Mucosa of descending colon (tissue), 3 donors: ENCODE data around the gene WDR93. TPM values are rescaled to one million over a fixed set of nuclear protein-coding genes. Genes with fewer than 3 reads are reported as not detected.

Experiments
- ATAC-seq: fragments of 200-7000 bp; cut with Tn5 transposase; one replicate; pipeline ENCODE4 v1.9.1; 2020; ENCODE audit warnings: mild to moderate bottlenecking, moderate library complexity
- DNase-seq, 3 donors: peaks; one replicate each; pipeline ENCODE4 v3.0.0-alpha.2; 2020
- H3K36me3 ChIP-seq: fragments of 200-600 bp; one replicate; pipeline ENCODE4 v1.8.0; 2021; ENCODE audit warnings: low read depth, mild to moderate bottlenecking
- H3K4me1 ChIP-seq: fragments of 200-600 bp; one replicate; pipeline ENCODE4 v1.8.0; 2021; ENCODE audit warnings: low read depth, mild to moderate bottlenecking
- H3K4me3 ChIP-seq: fragments of 200-600 bp; one replicate; pipeline ENCODE4 v1.8.0; 2021; ENCODE audit warnings: mild to moderate bottlenecking
- H3K9me3 ChIP-seq: fragments of 200-600 bp; one replicate; pipeline ENCODE4 v1.8.0; 2021; ENCODE audit warnings: mild to moderate bottlenecking
- intact Hi-C, 2 donors: fragments of 100-400 bp; cut with DNase I in 1 of 2; cut with micrococcal nuclease in 1 of 2; formaldehyde crosslinking; loops; one replicate each; pipeline versions ENCODE4 v1.11.0 to v1.11.1; 2022; cut with DNase I, micrococcal nuclease
- total RNA-seq, 3 donors: library from RNA; stranded (reverse); fragmentation: NEBNext Ultra II Directional in 2 of 3; extraction: Animal tissue kit (Norgen Biotek cat#: 25700) in 2 of 3; gene quantifications; one replicate each; pipeline versions ENCODE4 v1.2.1 to v1.2.4, GENCODE V29; 2021 to 2023
- TF ChIP-seq, protein P1 (sequence below): fragments of 200-600 bp; IDR thresholded peaks from one replicate; pipeline ENCODE4 v1.8.0; 2022; ENCODE audit warnings: antibody characterized with exemption, mild to moderate bottlenecking
- donor health status: DM: no; HTN: no; CAD: no; lungs with moderate emphysema.
- donor health status: DM: no; HTN: no; CAD: no.
- donor health status: DM: no; HTN: yes; CAD: no.

The WDR93 gene
- total RNA-seq, 3 donors from 2014 or later: 0.14 TPM; not detected in 2

DNA sequence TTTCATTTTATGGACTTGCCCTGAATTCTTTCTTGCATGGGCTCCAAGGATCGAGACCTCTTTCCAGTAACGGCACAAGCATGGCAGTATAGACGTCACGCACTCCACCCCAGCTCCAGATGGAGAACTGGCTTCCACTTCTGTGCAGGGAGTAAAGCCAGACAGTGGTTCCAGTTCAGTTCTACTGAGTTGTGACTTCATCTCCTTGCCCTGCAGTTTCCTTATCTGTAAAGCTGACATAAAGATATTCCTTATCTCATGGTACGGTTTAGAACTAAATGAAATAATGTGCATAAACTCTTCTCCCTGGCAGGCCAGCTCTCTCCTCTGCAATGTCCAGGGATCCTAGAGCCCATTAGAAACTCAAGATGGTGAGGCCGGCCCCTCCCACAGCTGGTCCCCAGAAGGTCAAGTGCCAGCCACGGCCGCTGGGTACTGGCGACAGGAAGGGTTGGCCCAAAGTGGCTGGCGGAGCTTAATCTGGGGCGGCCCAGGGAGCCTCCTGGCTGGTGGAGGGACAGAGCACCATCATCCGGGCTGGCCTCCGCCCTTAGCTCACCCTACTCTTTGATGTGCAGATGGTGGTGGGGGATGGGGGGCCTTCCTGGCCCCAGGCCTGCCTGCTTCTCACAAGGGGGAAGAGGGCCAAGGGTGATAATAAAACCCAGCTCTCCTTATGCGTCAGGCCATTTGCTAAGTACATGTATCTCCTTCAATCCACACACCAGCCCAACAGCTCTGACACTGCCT is 92.7 kb downstream of the WDR93 start:
- intact Hi-C loops: loop anchor here in 1 of 2 donors (10.0 kb wide), 1 partner anchor 72 kb away; no protein-coding TSS in a partner anchor
- Histone ChIP-seq H3K4me1 (peaks cover 39% of the 10 kb centered on the region), H3K4me3 (no peak overlapping the region), H3K36me3 (no peaks in the 10 kb centered on the region), H3K9me3 (no peaks in the 10 kb centered on the region)
- TF ChIP-seq, protein P1, sequence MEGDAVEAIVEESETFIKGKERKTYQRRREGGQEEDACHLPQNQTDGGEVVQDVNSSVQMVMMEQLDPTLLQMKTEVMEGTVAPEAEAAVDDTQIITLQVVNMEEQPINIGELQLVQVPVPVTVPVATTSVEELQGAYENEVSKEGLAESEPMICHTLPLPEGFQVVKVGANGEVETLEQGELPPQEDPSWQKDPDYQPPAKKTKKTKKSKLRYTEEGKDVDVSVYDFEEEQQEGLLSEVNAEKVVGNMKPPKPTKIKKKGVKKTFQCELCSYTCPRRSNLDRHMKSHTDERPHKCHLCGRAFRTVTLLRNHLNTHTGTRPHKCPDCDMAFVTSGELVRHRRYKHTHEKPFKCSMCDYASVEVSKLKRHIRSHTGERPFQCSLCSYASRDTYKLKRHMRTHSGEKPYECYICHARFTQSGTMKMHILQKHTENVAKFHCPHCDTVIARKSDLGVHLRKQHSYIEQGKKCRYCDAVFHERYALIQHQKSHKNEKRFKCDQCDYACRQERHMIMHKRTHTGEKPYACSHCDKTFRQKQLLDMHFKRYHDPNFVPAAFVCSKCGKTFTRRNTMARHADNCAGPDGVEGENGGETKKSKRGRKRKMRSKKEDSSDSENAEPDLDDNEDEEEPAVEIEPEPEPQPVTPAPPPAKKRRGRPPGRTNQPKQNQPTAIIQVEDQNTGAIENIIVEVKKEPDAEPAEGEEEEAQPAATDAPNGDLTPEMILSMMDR: no peak
- ATAC-seq (no peak), DNase-seq (peak; percentile 46 to 72 (median 64))

DNA sequence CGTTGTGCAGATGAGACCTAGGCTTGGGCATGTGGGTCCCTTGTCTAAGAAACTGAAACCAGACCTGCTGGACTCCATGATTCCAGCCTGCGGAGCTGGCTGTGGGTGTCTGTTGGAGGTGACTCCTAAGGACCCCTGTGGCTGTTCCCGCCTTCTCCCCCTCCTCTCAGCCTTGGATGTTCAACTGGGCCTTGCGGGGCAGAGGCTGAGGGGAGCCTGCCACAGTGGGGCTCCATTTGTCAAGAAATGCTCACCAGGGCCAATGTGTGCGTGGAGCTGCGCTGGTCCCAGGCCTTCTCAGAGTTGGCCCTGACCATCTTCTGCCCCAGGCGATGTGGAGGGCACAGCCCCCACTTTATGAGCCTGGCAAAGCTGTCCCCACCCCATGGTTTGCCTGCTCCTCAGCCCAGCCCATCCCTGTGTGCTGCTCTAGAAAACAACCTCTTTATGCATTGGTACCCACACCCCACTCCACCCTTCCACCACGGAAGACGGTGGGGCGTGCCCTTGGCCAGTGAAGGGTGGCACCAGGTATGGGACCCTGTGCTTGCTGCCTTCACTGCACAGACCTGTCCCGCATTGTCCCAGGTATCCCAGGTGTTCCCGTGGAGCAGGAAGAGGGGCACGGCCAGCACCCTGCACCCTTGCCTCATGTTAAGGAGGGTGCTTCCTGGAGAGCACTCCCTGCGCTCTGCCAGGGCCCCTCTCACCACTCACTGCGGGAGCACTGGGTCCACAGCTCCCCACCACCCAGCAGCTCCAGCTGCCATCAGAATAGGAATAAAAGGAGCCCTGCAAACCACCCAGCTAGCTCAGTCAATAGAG is 93.5 kb downstream of the WDR93 start:
- ATAC-seq (peak; percentile 48), DNase-seq (peak; percentile 80 to 82 (median 81))
- no peaks in the 10 kb centered on the region for H3K36me3 ChIP-seq
- peaks cover 36% of the 10 kb centered on the region for H3K4me1 ChIP-seq
- no peak overlapping the region for H3K4me3 ChIP-seq
- H3K9me3 ChIP-seq: no peaks in the 10 kb centered on the region
- TF ChIP-seq, protein P1: no peak
- intact Hi-C loops: loop anchor here in 1 of 2 donors (10.0 kb wide), 1 partner anchor 71 kb away; no protein-coding TSS in a partner anchor

DNA sequence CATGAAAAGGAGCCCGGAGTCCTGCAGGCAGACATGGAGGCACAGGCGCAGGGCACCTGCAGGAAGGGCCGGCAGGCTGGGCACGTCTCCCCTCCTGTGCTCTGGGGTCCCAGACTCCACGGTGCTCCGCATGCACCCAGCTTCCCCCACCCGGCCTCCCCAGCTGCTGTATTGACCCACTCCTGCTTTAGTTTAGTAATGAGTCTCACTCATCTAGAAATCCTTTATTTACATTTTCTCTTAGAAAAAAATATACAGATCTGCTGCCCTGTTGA is 94.0 kb downstream of the WDR93 start:
- intact Hi-C loops: loop anchor here in 1 of 2 donors (10.0 kb wide), 1 partner anchor 70 kb away; no protein-coding TSS in a partner anchor
- Histone ChIP-seq H3K4me1 (peaks cover 34% of the 10 kb centered on the region), H3K9me3 (no peaks in the 10 kb centered on the region), H3K36me3 (no peaks in the 10 kb centered on the region), H3K4me3 (no peak overlapping the region)
- peak in 2 of 3 donors; percentile 48 to 53 for DNase-seq
- ATAC-seq: no peak
- TF ChIP-seq, protein P1: no peak

DNA sequence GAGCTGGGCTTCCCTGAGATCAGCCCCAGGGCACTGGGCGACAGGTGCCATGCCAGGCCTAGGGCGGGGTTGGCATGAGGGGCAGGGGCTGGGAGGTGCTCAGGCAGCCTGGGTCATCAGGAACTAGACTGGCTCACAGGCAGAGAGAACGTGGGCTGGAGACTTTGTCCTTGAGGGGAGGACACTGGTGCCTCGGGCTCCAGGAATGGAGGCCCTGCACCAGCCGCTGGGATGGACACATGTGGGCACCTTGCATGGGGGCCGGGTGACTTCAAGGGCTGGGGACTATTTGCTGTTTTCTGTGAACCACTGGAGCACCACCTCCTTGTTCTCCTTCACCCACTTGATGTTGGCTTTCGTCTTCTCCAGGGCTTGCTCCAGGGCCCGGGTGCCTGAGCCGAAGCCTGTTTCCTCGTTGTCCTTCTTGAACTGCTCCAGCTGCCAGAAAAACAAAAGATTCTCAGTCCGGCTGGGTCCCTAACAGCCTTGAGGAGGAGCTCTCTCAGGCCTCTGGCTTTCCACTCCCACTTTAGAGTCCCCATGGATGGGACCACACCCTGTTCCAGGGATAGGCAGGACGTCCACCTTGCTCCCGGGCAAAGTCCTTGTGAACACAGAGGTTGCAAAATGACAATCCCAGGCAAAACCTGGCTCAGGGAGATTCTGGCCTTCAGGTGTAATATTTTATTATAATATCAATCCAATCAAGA is 94.6 kb downstream of the WDR93 start:
- TF ChIP-seq, protein P1: no peak
- intact Hi-C loops: loop anchor here in 1 of 2 donors (10.0 kb wide), 1 partner anchor 70 kb away; no protein-coding TSS in a partner anchor
- peaks cover 30% of the 10 kb centered on the region for H3K4me1 ChIP-seq
- no peak overlapping the region for H3K4me3 ChIP-seq
- H3K9me3 ChIP-seq: no peaks in the 10 kb centered on the region
- no peaks in the 10 kb centered on the region for H3K36me3 ChIP-seq
- ATAC-seq (peak; percentile 86), DNase-seq (peak; percentile 85 to 89 (median 86))

DNA sequence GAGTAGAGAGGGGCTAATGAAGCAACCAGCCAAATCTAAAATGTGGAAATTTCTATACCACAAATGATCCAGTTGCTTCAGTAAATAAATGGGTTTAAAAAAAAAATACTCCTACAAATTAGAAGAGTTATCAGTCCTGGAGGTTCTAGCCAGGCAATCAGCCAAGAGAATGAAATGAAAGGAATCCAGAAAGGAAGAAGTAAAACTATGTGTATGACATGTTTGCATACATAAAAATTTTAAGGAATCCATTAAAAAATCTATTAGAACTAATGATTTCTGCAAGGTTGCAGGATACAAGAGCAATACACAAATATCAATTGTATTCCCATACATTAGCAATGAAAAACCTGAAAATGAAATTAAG is 95.1 kb downstream of the WDR93 start:
- intact Hi-C loops: loop anchor here in 1 of 2 donors (10.0 kb wide), 1 partner anchor 69 kb away; no protein-coding TSS in a partner anchor
- H3K4me1 ChIP-seq: peaks cover 29% of the 10 kb centered on the region
- ATAC-seq: no peak
- no peak overlapping the region for H3K4me3 ChIP-seq
- no peaks in the 10 kb centered on the region for H3K9me3 ChIP-seq
- H3K36me3 ChIP-seq: no peaks in the 10 kb centered on the region
- TF ChIP-seq, protein P1: no peak
- DNase-seq: no peak
